Islet of Langerhans (tissue), 1 donor: ENCODE data around the gene SCAND1.
"Not testable (repeated sequence)": the region's sequence is repeated elsewhere in the genome, so short reads cannot be mapped to it uniquely, and the experiment has no call there.

Experiments used
- FAIRE-seq: peaks from one replicate; lab custom pipeline; 2011; peaks lifted over from hg19 to GRCh38; lab: Jason Lieb, UNC

The SCAND1 gene

GRCh38 chr20:35959291-35959690, 5.0 kb upstream of the SCAND1 start:
- FAIRE-seq: not testable (repeated sequence)

GRCh38 chr20:35956616-35957015, 2.3 kb upstream of the SCAND1 start:
- no peak for FAIRE-seq

GRCh38 chr20:35954907-35955251, 577 bp upstream of the SCAND1 start:
- no peak for FAIRE-seq

GRCh38 chr20:35953387-35954199, 709 bp downstream of the SCAND1 start:
- FAIRE-seq: no peak

GRCh38 chr20:35952480-35953386, 1.6 kb downstream of the SCAND1 start:
- FAIRE-seq: no peak

- not testable (repeated sequence) for FAIRE-seq
Measured at GRCh38 chr20:35952080-35952479, 2.2 kb downstream of the SCAND1 start.

GRCh38 chr20:35950093-35950492, 4.2 kb downstream of the SCAND1 start:
- no peak for FAIRE-seq

- FAIRE-seq: no peak
Measured at GRCh38 chr20:35947907-35948306, 6.4 kb downstream of the SCAND1 start.

GRCh38 chr20:35947489-35947888, 6.8 kb downstream of the SCAND1 start:
- no peak for FAIRE-seq

GRCh38 chr20:35942243-35942642, 12.1 kb downstream of the SCAND1 start:
- FAIRE-seq: no peak

GRCh38 chr20:35941620-35942019, 12.7 kb downstream of the SCAND1 start:
- no peak for FAIRE-seq

- no peak for FAIRE-seq
Measured at GRCh38 chr20:35939264-35939663, 15.0 kb downstream of the SCAND1 start.

GRCh38 chr20:35934050-35934449, 20.3 kb downstream of the SCAND1 start:
- FAIRE-seq: no peak

- no peak for FAIRE-seq
Measured at GRCh38 chr20:35929301-35929700, 25.0 kb downstream of the SCAND1 start.

GRCh38 chr20:35920523-35920922, 33.8 kb downstream of the SCAND1 start:
- FAIRE-seq: no peak

GRCh38 chr20:35918021-35918420, 36.3 kb downstream of the SCAND1 start:
- FAIRE-seq: no peak

- no peak for FAIRE-seq
Measured at GRCh38 chr20:35917077-35917476, 37.2 kb downstream of the SCAND1 start.

- FAIRE-seq: no peak
Measured at GRCh38 chr20:35912881-35913280, 41.4 kb downstream of the SCAND1 start.

GRCh38 chr20:35910254-35910653, 44.0 kb downstream of the SCAND1 start:
- FAIRE-seq: no peak

GRCh38 chr20:35909796-35910195, 44.5 kb downstream of the SCAND1 start:
- no peak for FAIRE-seq

- no peak for FAIRE-seq
Measured at GRCh38 chr20:35909176-35909575, 45.1 kb downstream of the SCAND1 start.

- FAIRE-seq: no peak
Measured at GRCh38 chr20:35908007-35908406, 46.3 kb downstream of the SCAND1 start.

- no peak for FAIRE-seq
Measured at GRCh38 chr20:35907017-35907701, 47.1 kb downstream of the SCAND1 start.
